ENCODE measurements around the gene LRG1.
A peak's percentile ranks its signal among the peaks of the same experiment; 100 is the strongest.

LRG1 gene

GRCh38 chr19:4539693-4540581 lies at the start of gene LRG1:
Gene LRG1 (minus strand): TSS chr19:4540036. CDS start chr19:4540013, 23 bp downstream.
- DNase-seq (ENCODE audit: low spot score): peak; percentile 85
- TF ChIP-seq CTCF (IDR thresholded peaks at IDR 0.05; ENCODE audit: extremely low read depth, missing control alignments): no peak

- no peak for DNase-seq (ENCODE audit: low spot score)
- TF ChIP-seq CTCF (IDR thresholded peaks at IDR 0.05; ENCODE audit: extremely low read depth, missing control alignments): no peak
Observed at GRCh38 chr19:4588291-4588761, 48.5 kb upstream of the LRG1 start.

GRCh38 chr19:4587527-4587926 lies 47.7 kb upstream of the LRG1 start:
- no peak for TF ChIP-seq CTCF (IDR thresholded peaks at IDR 0.05; ENCODE audit: extremely low read depth, missing control alignments)
- DNase-seq (ENCODE audit: low spot score): no peak

GRCh38 chr19:4586691-4587090 lies 46.9 kb upstream of the LRG1 start:
- no peak for TF ChIP-seq CTCF (IDR thresholded peaks at IDR 0.05; ENCODE audit: extremely low read depth, missing control alignments)
- DNase-seq (ENCODE audit: low spot score): no peak

- TF ChIP-seq CTCF (IDR thresholded peaks at IDR 0.05; ENCODE audit: extremely low read depth, missing control alignments): no peak
- no peak for DNase-seq (ENCODE audit: low spot score)
Observed at GRCh38 chr19:4586245-4586644, 46.4 kb upstream of the LRG1 start.

GRCh38 chr19:4585556-4585955 lies 45.7 kb upstream of the LRG1 start:
- TF ChIP-seq CTCF (IDR thresholded peaks at IDR 0.05; ENCODE audit: extremely low read depth, missing control alignments): no peak
- DNase-seq (ENCODE audit: low spot score): no peak

- DNase-seq (ENCODE audit: low spot score): no peak
- TF ChIP-seq CTCF (IDR thresholded peaks at IDR 0.05; ENCODE audit: extremely low read depth, missing control alignments): no peak
Observed at GRCh38 chr19:4584670-4585460, 45.0 kb upstream of the LRG1 start.

All from GM20000 (cell line).